Keratinocyte (primary cell): ENCODE measurements around the gene VAMP1. TPM values are rescaled to one million over a fixed set of nuclear protein-coding genes. Genes with fewer than 3 reads are reported as not detected.

Source experiments
- DNase-seq: peaks from one replicate; pipeline ENCODE4 v3.0.0-alpha.2; 2011; ENCODE audit warnings: low read depth, missing footprints, low spot score
- FAIRE-seq: peaks from 2 replicates; lab custom pipeline; 2011; peaks lifted over from hg19 to GRCh38; lab: Jason Lieb, UNC
- H2AFZ ChIP-seq: 2 replicates; pipeline ENCODE4 v1.6.0; 2012; ENCODE audit warnings: low read length, control low read depth, inconsistent platforms; ENCODE audit not compliant: control insufficient read depth
- H3K27ac ChIP-seq: 2 replicates; pipeline ENCODE4 v1.5.1; 2011; ENCODE audit warnings: low read length; ENCODE audit not compliant: control insufficient read depth, insufficient read depth
- H3K27me3 ChIP-seq: 3 replicates; pipeline ENCODE4 v1.6.0; 2011; ENCODE audit warnings: low read length; ENCODE audit not compliant: control insufficient read depth, insufficient read depth; ENCODE audit errors: extremely low read depth
- H3K36me3 ChIP-seq, 2 experiments: 2 replicates in 1 of 2; 3 replicates in 1 of 2; pipeline ENCODE4 v1.5.1; 2011; ENCODE audit warnings: low read length in 2 of 2, mild to moderate bottlenecking in 1 of 2; ENCODE audit not compliant: control insufficient read depth in 2 of 2, insufficient read depth in 2 of 2; ENCODE audit errors: extremely low read depth in 1 of 2
- H3K4me1 ChIP-seq: 3 replicates; pipeline ENCODE4 v1.5.1; 2011; ENCODE audit warnings: low read length; ENCODE audit not compliant: control insufficient read depth, insufficient read depth; ENCODE audit errors: extremely low read depth
- H3K4me2 ChIP-seq: 3 replicates; pipeline ENCODE4 v1.6.0; 2011; ENCODE audit warnings: low read depth, low read length; ENCODE audit not compliant: control insufficient read depth, insufficient read depth; ENCODE audit errors: extremely low read depth
- H3K4me3 ChIP-seq, 3 experiments: fragments of 200-600 bp in 1 of 3; sonication (generic) in 1 of 3; 2 replicates in 2 of 3; 3 replicates in 1 of 3; pipeline ENCODE4 v1.5.1; 2011 to 2016; ENCODE audit warnings: low read length in 3 of 3, mild to moderate bottlenecking in 3 of 3, control low read depth in 2 of 3, inconsistent platforms in 1 of 3, low read depth in 1 of 3, mixed read lengths in 1 of 3, mixed run types in 1 of 3, moderate library complexity in 1 of 3; ENCODE audit not compliant: control insufficient read depth in 2 of 3, insufficient read depth in 2 of 3; ENCODE audit errors: extremely low read depth in 1 of 3
- H3K79me2 ChIP-seq: 2 replicates; pipeline ENCODE4 v1.6.0; 2012; ENCODE audit warnings: low read length; ENCODE audit not compliant: control insufficient read depth, insufficient read depth
- H3K9ac ChIP-seq: 3 replicates; pipeline ENCODE4 v1.6.0; 2011; ENCODE audit warnings: low read length; ENCODE audit not compliant: control insufficient read depth, insufficient read depth; ENCODE audit errors: extremely low read depth
- H3K9me1 ChIP-seq: 3 replicates; pipeline ENCODE4 v1.6.0; 2011; ENCODE audit warnings: low read length; ENCODE audit not compliant: control insufficient read depth, insufficient read depth; ENCODE audit errors: extremely low read depth
- H3K9me3 ChIP-seq: 2 replicates; pipeline ENCODE4 v1.5.1; 2012; ENCODE audit warnings: low read depth, low read length; ENCODE audit not compliant: control insufficient read depth
- H4K20me1 ChIP-seq: 3 replicates; pipeline ENCODE4 v1.6.0; 2011; ENCODE audit warnings: low read length; ENCODE audit not compliant: control insufficient read depth, insufficient read depth; ENCODE audit errors: extremely low read depth
- CTCF ChIP-seq, 3 experiments: IDR thresholded peaks in 1 of 3; conservative IDR thresholded peaks in 1 of 3; optimal IDR thresholded peaks in 1 of 3; 2 replicates in 2 of 3; 3 replicates in 1 of 3; pipeline versions ENCODE3 to v1.5.1; 2011; ENCODE audit warnings: low read length in 3 of 3, mild to moderate bottlenecking in 3 of 3, moderate library complexity in 2 of 3, control low read depth in 1 of 3, inconsistent platforms in 1 of 3; ENCODE audit not compliant: insufficient read depth in 2 of 3; ENCODE audit errors: extremely low read depth in 1 of 3
- EZH2 ChIP-seq: IDR thresholded peaks from one replicate; pipeline ENCODE4 v1.6.1; 2012; ENCODE audit warnings: inconsistent platforms, mild to moderate bottlenecking, low read length, moderate library complexity
- dilution Hi-C: fragments of 300-500 bp; cut with MboI; formaldehyde crosslinking; loops from one replicate; pipeline ENCODE4 v1.7.0; 2020; ENCODE audit warnings: low sequenced_read_pairs; ENCODE audit not compliant: extremely low pct_ligation_motif_present
- polyA plus RNA-seq, 5 experiments: library from polyadenylated mRNA; depleted of rRNA in 3 of 5; stranded (reverse) in 3 of 5; stranded (forward) in 1 of 5; unstranded in 1 of 5; fragments of >200 nt; gene quantifications; 1 replicate in 1 of 5; 2 replicates in 3 of 5; 3 replicates in 1 of 5; pipeline versions ENCODE4 v1.2.1 to v1.2.3, GENCODE V29; 2011 to 2012; ENCODE audit warnings: missing spikeins in 2 of 5, low read depth in 1 of 5, low replicate concordance in 1 of 5

The VAMP1 gene
- polyA plus RNA-seq, 1 donor (not counting 4 experiments of a cell fraction or from before 2014, with no cell fraction given): 6.7 TPM

- dilution Hi-C loops: no loop called here
These were observed 32.9 kb downstream of the VAMP1 start for GRCh38 chr12:6437586-6437985.

GRCh38 chr12:6435961-6436715, 34.3 kb downstream of the VAMP1 start:
- H3K4me1 ChIP-seq: peaks cover 5% of the 10 kb centered on the region
- no peak overlapping the region for H3K4me3 ChIP-seq
- H3K36me3 ChIP-seq: no peaks in the 10 kb centered on the region
- H3K9me1 ChIP-seq: no peaks in the 10 kb centered on the region
- H2AFZ ChIP-seq: no peak overlapping the region
- dilution Hi-C loops: no loop called here
- no peak overlapping the region for H3K9ac ChIP-seq
- TF ChIP-seq CTCF (optimal IDR thresholded peaks at IDR 0.05 in 1 of 3, IDR thresholded peaks at IDR 0.05 in 1 of 3, conservative IDR thresholded peaks at IDR 0.05 in 1 of 3; ENCODE audit: extremely low read depth in 1 of 3, insufficient read depth in 2 of 3, low read length in 3 of 3) (no peak), EZH2 (no peak)
- no peak for FAIRE-seq
- H4K20me1 ChIP-seq: no peaks in the 10 kb centered on the region
- no peak for DNase-seq
- no peak overlapping the region for H3K27ac ChIP-seq
- H3K79me2 ChIP-seq: no peaks in the 10 kb centered on the region
- H3K4me2 ChIP-seq: no peak overlapping the region
- H3K9me3 ChIP-seq: no peaks in the 10 kb centered on the region
- H3K27me3 ChIP-seq: no peaks in the 10 kb centered on the region

More at GRCh38 chr12:6437586-6437985, 32.9 kb downstream of the VAMP1 start:
- no peaks in the 10 kb centered on the region for H3K9me1 ChIP-seq
- H3K4me2 ChIP-seq: no peak overlapping the region
- H3K9me3 ChIP-seq: no peaks in the 10 kb centered on the region
- H3K36me3 ChIP-seq: no peaks in the 10 kb centered on the region
- H4K20me1 ChIP-seq: no peaks in the 10 kb centered on the region
- H3K4me3 ChIP-seq: no peak overlapping the region
- no peaks in the 10 kb centered on the region for H3K79me2 ChIP-seq
- H2AFZ ChIP-seq: no peak overlapping the region
- DNase-seq (no peak), FAIRE-seq (no peak)
- H3K27ac ChIP-seq: no peak overlapping the region
- H3K27me3 ChIP-seq: no peaks in the 10 kb centered on the region
- no peaks in the 10 kb centered on the region for H3K4me1 ChIP-seq
- H3K9ac ChIP-seq: no peak overlapping the region
- no peak for TF ChIP-seq CTCF (optimal IDR thresholded peaks at IDR 0.05 in 1 of 3, IDR thresholded peaks at IDR 0.05 in 1 of 3, conservative IDR thresholded peaks at IDR 0.05 in 1 of 3; ENCODE audit: extremely low read depth in 1 of 3, insufficient read depth in 2 of 3, low read length in 3 of 3)
